Smooth muscle cell of the pulmonary artery (primary cell): ENCODE data around the gene RASL12. TPM values are rescaled to one million over a fixed set of nuclear protein-coding genes. Genes with fewer than 3 reads are reported as not detected.

Experiments used
- total RNA-seq: library from RNA; depleted of rRNA; stranded (reverse); fragments of >200 nt; gene quantifications from 2 replicates; pipeline ENCODE4 v1.2.3, GENCODE V29; 2014

Gene RASL12, protein sequence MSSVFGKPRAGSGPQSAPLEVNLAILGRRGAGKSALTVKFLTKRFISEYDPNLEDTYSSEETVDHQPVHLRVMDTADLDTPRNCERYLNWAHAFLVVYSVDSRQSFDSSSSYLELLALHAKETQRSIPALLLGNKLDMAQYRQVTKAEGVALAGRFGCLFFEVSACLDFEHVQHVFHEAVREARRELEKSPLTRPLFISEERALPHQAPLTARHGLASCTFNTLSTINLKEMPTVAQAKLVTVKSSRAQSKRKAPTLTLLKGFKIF
- 0.13 and 0.39 TPM in 2 replicates for total RNA-seq

DNA sequence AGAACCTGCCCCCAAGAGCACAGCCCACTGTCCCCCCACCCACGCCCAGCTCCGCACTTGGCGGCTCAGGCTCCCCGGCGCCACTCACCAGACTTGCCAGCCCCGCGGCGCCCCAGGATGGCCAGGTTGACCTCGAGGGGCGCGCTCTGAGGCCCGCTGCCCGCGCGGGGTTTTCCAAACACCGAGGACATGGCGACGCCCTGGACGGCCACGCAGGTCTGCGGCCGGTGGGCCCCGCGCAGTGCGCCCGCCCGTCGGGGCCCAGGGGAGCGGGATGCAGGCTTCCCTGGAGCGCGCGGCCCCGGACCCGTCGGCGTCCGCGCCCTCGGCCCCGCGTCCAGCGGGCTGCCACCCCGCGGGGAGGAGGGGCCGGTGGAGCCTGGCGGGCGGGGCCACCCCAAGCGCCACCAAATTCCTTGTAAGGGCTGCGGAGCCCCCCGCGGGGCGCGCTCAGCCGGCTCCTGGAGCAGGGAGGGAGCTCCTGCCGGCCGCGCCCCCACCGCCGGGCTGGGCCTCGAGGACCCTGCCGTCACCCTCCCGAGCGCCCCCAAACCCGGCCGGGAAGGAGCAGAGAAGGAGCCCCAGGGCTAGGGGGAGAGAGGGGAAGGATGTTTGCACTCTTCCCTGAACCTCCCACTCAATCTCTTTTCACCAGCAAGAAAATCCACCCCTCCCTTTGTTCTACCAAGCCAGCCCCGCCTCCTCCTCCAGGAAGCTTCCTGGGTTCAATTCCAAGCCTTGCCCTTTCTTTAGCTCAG is at the start of gene RASL12:
TSS of gene RASL12 (minus strand) at position 347 of the 758 bp plus-strand sequence. CDS start at position 191, 156 bp downstream.

DNA sequence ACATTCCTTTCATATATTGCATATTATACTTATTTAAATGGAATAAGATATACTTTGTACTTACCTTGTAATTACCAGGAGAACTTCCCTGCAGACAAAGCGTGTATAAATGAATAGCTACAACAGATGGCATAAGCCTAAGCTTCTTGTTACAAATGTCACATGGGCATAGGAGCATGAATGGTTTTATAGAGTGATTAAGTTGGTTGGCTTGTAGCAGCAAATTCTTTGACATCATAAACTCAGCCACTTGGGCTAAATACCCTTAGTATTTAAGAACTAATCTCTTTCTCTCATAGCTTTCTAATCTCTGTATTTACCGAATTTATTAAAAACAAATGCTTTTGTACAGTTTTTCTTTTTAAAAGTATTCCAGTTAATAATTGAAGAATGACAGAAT is 47.3 kb upstream of the RASL12 start, which contains the start of gene UBAP1L:
TSS of gene UBAP1L (minus strand) at position 115 of the 400 bp plus-strand sequence. CDS start 8,985 bp downstream, outside the sequence.

DNA sequence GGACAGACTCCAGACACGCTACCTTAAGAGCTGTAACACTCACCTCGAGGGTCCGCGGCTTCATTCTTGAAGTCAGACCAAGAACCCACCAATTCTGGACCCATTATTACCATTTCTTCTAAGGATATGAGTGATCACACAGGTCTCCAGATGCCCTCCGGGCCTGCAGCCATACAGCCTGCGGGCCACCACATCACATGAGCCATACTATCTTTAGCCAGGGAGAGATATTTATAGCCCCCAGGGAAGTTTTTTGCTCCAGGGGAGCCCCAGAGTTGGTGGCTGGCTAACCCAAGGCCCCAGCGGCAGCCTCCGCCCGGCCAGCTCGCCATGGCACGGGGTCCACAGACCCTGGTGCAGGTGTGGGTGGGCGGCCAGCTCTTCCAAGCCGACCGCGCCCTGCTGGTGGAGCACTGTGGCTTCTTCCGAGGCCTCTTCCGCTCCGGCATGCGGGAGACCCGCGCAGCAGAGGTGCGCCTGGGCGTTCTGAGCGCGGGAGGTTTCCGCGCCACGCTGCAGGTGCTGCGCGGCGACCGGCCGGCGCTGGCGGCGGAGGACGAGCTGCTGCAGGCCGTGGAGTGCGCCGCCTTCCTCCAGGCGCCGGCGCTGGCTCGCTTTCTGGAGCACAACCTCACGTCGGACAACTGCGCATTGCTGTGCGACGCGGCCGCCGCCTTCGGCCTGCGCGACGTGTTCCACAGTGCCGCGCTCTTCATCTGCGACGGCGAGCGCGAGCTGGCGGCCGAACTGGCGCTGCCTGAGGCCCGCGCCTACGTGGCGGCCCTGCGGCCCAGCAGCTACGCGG is 8.9 kb upstream of the RASL12 start, which contains the start of gene KBTBD13:
TSS of gene KBTBD13 (plus strand) at position 261 of the 805 bp plus-strand sequence. CDS start at position 331, 70 bp downstream.

DNA sequence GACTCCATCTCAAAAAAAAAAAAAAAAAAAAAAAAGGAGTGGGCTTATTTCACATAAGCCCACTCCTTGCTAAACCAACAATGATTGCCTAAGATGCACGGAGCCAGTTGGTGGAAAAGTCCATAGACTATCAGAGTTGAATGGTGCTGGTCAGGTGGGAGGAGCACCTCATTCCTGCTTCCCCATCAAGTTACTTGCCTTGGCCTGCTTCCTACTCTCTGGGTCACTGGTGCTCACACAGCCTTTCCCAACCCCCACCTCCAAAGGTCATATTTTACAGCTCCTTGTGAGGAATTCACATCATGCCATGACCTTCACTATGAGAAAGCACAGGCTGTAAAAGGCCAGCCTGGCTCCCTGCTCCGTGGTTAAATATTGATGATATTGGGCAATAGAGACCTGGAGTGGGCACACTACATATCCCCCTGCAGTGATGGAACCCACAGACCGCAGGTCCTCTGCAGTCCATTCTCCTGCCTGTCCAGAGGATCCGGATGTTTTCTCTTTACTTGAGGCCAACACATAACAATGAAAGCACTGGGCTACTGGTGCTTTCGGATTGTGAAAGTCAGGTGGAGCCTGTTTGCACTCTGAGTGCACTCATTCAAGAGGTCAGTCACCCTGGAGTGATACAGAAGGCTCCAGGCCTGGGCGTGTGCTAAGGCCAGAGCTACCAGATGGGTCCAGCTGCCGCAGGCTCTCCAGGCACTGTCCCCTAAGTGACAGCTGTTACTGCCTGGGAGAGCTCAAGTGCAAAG is 22.9 kb downstream of the RASL12 start, which contains the start of gene SLC51B:
TSS of gene SLC51B (plus strand) at position 664 of the 758 bp plus-strand sequence. CDS start 4,618 bp downstream, outside the sequence.

DNA sequence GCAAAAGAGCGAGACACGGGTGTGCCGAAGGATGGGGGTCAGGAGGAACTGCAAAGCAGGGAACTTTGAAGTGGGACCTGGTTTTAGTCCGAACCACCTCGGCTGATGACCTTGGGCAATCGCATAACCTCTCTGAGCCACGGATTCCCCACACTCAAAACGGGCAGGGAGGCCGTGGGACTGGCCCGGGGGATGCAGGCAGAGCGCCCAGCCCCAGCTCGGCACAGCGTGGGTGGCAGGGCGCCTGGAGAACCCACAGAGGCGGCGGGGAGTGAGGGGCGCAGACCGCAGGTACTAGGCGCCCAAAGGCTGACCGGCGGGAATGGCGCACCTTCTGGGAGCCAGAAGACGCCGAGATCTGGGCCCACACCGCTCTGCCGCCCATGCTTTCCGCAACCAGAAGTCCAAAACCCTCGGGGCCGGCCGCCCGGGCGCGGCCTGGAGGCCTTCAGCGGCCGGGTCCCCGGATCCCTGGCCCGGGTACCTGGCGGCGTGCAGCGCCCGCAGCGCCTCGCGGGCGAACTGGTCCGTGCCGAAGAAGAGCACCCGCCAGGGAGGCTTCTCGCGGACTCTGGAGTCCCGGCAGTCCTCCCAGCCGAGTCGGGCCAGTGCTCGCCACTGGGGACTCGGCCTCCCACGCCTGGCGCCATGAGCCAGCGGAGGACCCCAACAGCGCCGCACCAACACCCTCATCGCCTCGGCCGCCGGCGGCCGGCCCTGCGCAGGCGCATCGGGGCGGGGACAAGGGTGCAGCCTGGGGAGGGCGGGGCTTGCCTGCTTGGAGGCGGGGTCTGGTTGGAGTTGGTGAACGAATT is 38.7 kb downstream of the RASL12 start, which contains the start of gene MTFMT:
TSS of gene MTFMT (minus strand) at position 719 of the 815 bp plus-strand sequence. CDS start at position 693, 26 bp downstream.

Other genes starting within 250 kb of the RASL12 start
- gene PIF1, start 242.3 kb downstream of the RASL12 start, total RNA-seq: 5.2 and 6.3 TPM in 2 replicates
- gene PLEKHO2, start 226.1 kb downstream of the RASL12 start, total RNA-seq: 22.3 and 23.3 TPM in 2 replicates
- gene ANKDD1A, start 156.1 kb downstream of the RASL12 start, total RNA-seq: 6.7 and 9.1 TPM in 2 replicates
- gene SPG21, start 78.1 kb downstream of the RASL12 start, total RNA-seq: 72.9 and 87.0 TPM in 2 replicates
- gene MTFMT, start 38.4 kb downstream of the RASL12 start, total RNA-seq: 11.7 and 14.7 TPM in 2 replicates
- not detected in 2 replicates for gene SLC51B, start 22.6 kb downstream of the RASL12 start, total RNA-seq
- gene KBTBD13, start 8.8 kb upstream of the RASL12 start, total RNA-seq: not detected in 2 replicates
- gene UBAP1L, start 47.2 kb upstream of the RASL12 start, total RNA-seq: 2.2 and 2.4 TPM in 2 replicates
- gene PDCD7, start 65.8 kb upstream of the RASL12 start, total RNA-seq: 15.1 and 16.1 TPM in 2 replicates
- gene CLPX, start 117.4 kb upstream of the RASL12 start, total RNA-seq: 36.2 and 36.8 TPM in 2 replicates
- 0.07 TPM in 2 replicates for gene CILP, start 143.5 kb upstream of the RASL12 start, total RNA-seq
- gene PARP16, start 218.9 kb upstream of the RASL12 start, total RNA-seq: 3.5 and 4.6 TPM in 2 replicates
- gene RNU5A-1, start 228.1 kb upstream of the RASL12 start, total RNA-seq: not detected in 2 replicates
- not detected in 2 replicates for gene RNU5B-1, start 236.7 kb upstream of the RASL12 start, total RNA-seq